IPS-NIHi7 (cell line): ENCODE measurements around the gene TPSD1.
"Not testable (repeated sequence)": the region's sequence is repeated elsewhere in the genome, so short reads cannot be mapped to it uniquely, and the experiment has no call there.

ENCODE experiments used
- DNase-seq: peaks from one replicate; pipeline ENCODE4 v3.0.0; 2012; ENCODE audit warnings: mixed read lengths; ENCODE audit errors: extremely low spot score

TPSD1 gene

GRCh38 chr16:1262846-1263221 lies 7.0 kb downstream of the TPSD1 start:
- no peak for DNase-seq

GRCh38 chr16:1263591-1264344 lies 7.9 kb downstream of the TPSD1 start:
- no peak for DNase-seq

GRCh38 chr16:1264345-1265089 lies 8.6 kb downstream of the TPSD1 start:
- no peak for DNase-seq

GRCh38 chr16:1265090-1265630 lies 9.3 kb downstream of the TPSD1 start:
- DNase-seq, result no peak

GRCh38 chr16:1265826-1266225 lies 10.0 kb downstream of the TPSD1 start:
- no peak for DNase-seq

- not testable (repeated sequence) for DNase-seq
Observed at GRCh38 chr16:1269418-1269817, 13.5 kb downstream of the TPSD1 start.

GRCh38 chr16:1271380-1271723 lies 15.5 kb downstream of the TPSD1 start:
- DNase-seq, result no peak

GRCh38 chr16:1271724-1272413 lies 16.0 kb downstream of the TPSD1 start:
- not testable (repeated sequence) for DNase-seq

- DNase-seq, result no peak
Observed at GRCh38 chr16:1272453-1273198, 16.8 kb downstream of the TPSD1 start.

- DNase-seq, result no peak
Observed at GRCh38 chr16:1273816-1274215, 17.9 kb downstream of the TPSD1 start.

GRCh38 chr16:1274767-1275166 lies 18.9 kb downstream of the TPSD1 start:
- DNase-seq, result no peak

- no peak for DNase-seq
Observed at GRCh38 chr16:1275791-1276579, 20.1 kb downstream of the TPSD1 start.

- DNase-seq, result no peak
Observed at GRCh38 chr16:1276580-1276878, 20.7 kb downstream of the TPSD1 start.

- DNase-seq, result no peak
Observed at GRCh38 chr16:1277151-1277598, 21.3 kb downstream of the TPSD1 start.

GRCh38 chr16:1277617-1278282 lies 21.9 kb downstream of the TPSD1 start:
- DNase-seq, result no peak

GRCh38 chr16:1278477-1278876 lies 22.6 kb downstream of the TPSD1 start:
- DNase-seq, result no peak

GRCh38 chr16:1279081-1279944 lies 23.4 kb downstream of the TPSD1 start:
- no peak for DNase-seq

- no peak for DNase-seq
Observed at GRCh38 chr16:1279945-1280589, 24.2 kb downstream of the TPSD1 start.

- no peak for DNase-seq
Observed at GRCh38 chr16:1280783-1281182, 24.9 kb downstream of the TPSD1 start.
